Suppressor macrophage treated with lipopolysaccharide for 1 hour (primary cell): ENCODE results near the gene MAG.
"Not testable (repeated sequence)": the region's sequence is repeated elsewhere in the genome, so short reads cannot be mapped to it uniquely, and the experiment has no call there.

Source experiments
- DNase-seq, 3 donors: peaks; one replicate each; pipeline ENCODE4 v3.0.0-alpha.2; 2020 to 2022

Gene MAG

GRCh38 chr19:35346193-35347052, 54.5 kb downstream of the MAG start:
- peak; percentile 74 to 88 (median 79) for DNase-seq

GRCh38 chr19:35347171-35347929, 55.4 kb downstream of the MAG start, which contains the start of gene FFAR1:
FFAR1 (plus strand) TSS chr19:35347902; CDS start chr19:35351552, 3,650 bp downstream.
- peak; percentile 93 to 99 (median 98) for DNase-seq

GRCh38 chr19:35347930-35348298, 56.0 kb downstream of the MAG start:
- no peak for DNase-seq

DNA sequence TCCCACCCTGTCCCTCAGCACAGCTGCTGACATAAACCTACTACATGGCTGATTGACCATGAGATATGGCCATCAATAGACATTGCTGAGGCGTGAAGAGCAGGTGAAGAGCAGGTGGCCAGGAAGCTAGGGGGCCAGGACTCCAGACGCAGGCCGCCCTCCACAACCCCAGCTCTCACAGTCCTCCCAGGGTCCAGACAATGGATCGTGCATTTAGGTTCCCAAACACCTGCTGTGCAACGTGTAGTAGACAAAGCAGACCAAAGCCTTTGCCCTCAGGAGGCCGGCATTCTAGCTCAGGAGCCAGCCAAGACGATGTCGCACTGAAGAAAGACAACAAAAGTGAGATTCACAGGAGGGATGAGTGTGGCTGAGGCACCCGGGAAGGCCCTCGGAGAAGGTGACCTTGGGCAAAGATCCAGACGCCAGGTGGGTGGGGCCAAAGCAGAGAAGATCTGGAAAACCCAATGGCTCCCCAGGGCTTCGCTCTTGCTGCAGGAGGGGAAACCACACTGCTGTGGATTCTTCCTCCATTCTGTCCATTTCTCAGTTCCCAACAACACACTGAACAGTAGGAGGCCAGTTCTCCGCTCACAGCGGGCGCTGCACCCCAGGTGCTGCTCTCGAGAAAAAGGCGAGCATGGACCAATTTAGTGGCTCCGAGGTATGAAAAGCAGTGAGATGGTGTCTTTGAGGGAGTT, 57.1 kb downstream of the MAG start:
- DNase-seq = no peak

- no peak for DNase-seq
These were observed 57.9 kb downstream of the MAG start for GRCh38 chr19:35349614-35350521.

- DNase-seq = no peak
These were observed 58.6 kb downstream of the MAG start for GRCh38 chr19:35350591-35350990.

GRCh38 chr19:35351411-35352176, 59.6 kb downstream of the MAG start:
- DNase-seq = no peak

- DNase-seq = no peak
These were observed 60.2 kb downstream of the MAG start for GRCh38 chr19:35352177-35352447.

GRCh38 chr19:35352448-35353304, 60.7 kb downstream of the MAG start:
- DNase-seq = peak; percentile 88 to 92 (median 90)

DNA sequence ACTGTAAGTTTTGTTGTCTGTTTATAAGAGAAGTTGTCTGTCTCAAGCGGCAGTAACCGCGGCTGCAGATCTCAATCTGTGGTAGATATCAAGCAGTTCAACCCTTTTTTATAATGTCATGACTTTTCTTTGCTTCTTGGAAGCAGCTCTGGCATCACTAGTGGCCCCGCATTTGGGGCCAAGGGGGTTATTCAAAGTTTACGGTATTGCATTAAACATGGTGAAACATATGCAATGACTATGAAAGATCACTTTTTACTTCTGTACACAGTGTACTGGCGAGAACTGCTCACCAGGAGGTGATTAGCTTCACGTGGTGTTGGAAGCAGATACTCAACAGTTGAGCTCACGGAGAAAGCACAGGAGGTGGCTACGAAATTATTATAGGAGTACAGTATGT, 61.7 kb downstream of the MAG start:
- DNase-seq = peak in 2 of 3 donors; percentile 24 to 48

DNA sequence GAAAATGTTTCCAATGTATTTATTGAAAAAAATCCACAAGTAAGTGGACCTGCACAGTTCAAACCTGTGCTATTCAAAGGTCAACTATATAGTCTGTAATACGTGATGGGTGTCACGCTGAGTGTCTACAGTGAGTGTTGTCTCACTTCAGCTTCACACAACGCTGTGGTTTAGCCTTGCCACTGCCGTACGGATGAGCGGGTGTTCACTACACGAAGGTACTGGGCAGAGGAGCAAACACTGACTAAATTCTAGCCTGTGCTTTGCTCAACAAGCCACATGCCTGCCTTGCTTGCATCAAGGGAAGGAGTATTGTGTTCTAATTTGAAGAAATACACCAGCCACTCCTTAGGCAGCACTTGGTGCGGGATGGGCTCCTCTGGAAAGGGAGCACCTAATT, 62.9 kb downstream of the MAG start:
- no peak for DNase-seq

DNA sequence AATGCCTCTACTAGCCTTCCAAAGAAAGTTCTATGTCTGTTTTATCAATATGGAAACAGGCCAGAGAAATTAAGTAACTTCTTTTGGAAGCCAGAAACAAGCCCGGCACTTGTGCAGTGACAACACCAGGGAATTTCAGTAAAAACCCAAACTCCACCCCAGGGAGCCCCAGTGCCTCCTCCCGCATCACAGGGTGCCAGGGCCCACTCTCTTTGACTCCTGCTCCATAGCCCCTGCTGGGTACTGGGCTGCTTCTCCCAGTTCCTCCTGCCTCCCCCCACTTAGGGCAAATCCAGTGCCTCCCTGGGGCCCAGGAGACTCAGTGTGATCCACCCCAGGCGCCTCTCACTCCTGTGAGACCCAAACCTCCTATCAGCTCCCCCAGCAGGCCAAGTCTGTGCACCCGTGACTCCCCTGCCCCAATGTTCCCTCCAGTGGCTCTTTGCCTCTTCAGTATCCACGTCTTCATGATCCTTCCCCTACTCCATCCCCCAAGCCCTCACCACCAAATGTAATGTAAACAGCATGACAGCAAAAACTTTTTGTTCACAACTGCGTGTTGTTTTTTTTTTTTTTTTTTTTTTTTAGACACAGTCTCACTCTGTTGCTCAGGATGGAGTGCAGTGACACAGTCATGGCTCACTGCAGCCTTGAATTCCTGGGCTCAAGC, 64.0 kb downstream of the MAG start:
- peak; percentile 27 to 55 (median 48) for DNase-seq

GRCh38 chr19:35357867-35358573, 66.1 kb downstream of the MAG start, which contains the start of gene FFAR3:
FFAR3 (plus strand) TSS chr19:35358460; CDS start chr19:35358891, 431 bp downstream.
- DNase-seq = peak; percentile 82 to 91 (median 86)

- DNase-seq = not testable (repeated sequence)
These were observed 66.9 kb downstream of the MAG start for GRCh38 chr19:35358834-35359233.

DNA sequence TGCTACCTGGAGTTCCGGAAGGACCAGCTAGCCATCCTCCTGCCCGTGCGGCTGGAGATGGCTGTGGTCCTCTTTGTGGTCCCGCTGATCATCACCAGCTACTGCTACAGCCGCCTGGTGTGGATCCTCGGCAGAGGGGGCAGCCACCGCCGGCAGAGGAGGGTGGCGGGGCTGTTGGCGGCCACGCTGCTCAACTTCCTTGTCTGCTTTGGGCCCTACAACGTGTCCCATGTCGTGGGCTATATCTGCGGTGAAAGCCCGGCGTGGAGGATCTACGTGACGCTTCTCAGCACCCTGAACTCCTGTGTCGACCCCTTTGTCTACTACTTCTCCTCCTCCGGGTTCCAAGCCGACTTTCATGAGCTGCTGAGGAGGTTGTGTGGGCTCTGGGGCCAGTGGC, 67.4 kb downstream of the MAG start:
- not testable (repeated sequence) for DNase-seq

DNA sequence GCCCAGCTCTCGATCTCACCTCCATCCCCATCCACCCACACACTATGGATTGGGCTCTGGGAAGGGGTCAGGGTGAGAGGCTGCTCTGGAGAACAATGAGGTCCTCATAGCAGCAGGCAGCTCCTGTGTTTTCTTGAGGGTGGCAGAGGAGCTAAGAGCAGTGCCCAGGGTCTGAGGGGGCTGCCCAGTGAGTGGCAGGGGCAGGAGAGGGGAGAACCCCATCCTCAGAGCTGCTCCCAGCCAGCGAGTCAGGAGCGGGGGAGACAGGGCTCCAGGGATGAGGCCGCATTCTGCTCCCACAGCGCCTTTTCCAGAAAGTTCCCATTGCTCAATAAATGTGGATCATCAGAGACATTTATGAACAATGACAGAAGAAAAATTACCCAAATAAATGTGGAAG, 68.1 kb downstream of the MAG start:
- DNase-seq = peak in 2 of 3 donors; percentile 34 to 58

GRCh38 chr19:35360880-35361420, 69.0 kb downstream of the MAG start:
- DNase-seq = no peak

DNA sequence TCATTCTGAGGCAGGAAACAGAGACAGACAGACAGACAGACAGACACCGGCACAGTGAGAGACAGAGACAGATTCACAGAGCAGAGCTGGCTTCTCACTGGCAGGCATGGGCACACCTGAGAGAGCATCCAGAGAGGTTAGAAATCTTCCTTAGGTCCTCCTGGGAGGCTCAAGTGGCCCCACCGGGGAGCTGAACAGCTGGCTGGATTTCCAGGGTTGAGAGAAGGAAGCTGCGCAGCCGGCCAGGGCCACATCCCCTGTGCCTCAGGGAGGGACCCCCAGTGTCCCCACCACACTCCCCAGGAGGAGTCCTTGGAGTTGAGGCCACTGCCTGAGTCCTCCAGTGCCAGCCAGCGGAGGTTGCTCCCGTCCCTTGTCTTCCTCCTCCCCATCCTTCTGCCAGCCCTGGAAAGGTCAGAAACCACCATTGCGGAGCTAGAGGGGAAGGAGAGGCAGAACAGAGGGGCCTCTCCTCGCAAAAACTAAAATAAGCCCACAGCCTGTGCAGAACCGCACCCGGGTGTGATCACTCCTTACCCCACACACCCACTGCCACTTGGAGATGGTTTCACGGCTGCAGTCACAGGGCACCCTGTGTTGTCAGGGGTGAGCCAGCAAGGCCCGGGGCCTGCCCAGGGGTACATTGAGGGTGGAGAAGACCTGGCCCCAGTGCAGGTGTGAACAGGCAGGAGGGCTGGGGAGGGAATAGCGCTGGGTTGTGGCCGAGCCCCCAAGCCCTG, 70.5 kb downstream of the MAG start:
- DNase-seq = no peak
